ENCODE results near the gene ARRDC5.
"Not testable (repeated sequence)": the region's sequence is repeated elsewhere in the genome, so short reads cannot be mapped to it uniquely, and the experiment has no call there.

The ARRDC5 gene

DNA sequence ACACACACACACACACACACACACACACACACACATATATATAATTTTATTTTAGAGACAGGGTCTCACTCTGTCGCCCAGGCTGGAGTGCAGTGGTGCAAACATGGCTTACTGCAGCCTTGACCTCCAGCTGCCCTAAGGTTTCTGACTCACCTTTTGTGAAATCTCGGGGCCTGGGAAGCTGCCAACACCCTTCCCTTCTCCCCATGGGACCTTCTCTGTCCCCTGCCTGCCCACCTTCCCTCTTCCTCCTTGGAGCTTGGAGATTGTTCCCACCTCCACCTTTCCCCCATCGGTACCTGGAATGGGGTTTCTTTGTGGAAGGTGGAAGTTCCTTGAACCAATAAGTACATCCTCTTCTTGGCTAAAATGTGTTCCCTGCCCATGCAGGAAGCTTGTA lies 6.3 kb downstream of the ARRDC5 start:
- no peaks in the 10 kb centered on the region for H3K9me3 ChIP-seq (ENCODE audit: control insufficient read depth, low read length)
- TF ChIP-seq, protein P1, sequence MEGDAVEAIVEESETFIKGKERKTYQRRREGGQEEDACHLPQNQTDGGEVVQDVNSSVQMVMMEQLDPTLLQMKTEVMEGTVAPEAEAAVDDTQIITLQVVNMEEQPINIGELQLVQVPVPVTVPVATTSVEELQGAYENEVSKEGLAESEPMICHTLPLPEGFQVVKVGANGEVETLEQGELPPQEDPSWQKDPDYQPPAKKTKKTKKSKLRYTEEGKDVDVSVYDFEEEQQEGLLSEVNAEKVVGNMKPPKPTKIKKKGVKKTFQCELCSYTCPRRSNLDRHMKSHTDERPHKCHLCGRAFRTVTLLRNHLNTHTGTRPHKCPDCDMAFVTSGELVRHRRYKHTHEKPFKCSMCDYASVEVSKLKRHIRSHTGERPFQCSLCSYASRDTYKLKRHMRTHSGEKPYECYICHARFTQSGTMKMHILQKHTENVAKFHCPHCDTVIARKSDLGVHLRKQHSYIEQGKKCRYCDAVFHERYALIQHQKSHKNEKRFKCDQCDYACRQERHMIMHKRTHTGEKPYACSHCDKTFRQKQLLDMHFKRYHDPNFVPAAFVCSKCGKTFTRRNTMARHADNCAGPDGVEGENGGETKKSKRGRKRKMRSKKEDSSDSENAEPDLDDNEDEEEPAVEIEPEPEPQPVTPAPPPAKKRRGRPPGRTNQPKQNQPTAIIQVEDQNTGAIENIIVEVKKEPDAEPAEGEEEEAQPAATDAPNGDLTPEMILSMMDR (IDR thresholded peaks at IDR 0.05), result no peak
- no peak overlapping the region for H3K9ac ChIP-seq
- H3K27ac ChIP-seq, result no peak overlapping the region
- no peak overlapping the region for H3K4me2 ChIP-seq (ENCODE audit: low read length)
- no peaks in the 10 kb centered on the region for H3K4me1 ChIP-seq
- no peak overlapping the region for H3K4me3 ChIP-seq (ENCODE audit: low read depth, low read length)
- H3K36me3 ChIP-seq (ENCODE audit: control insufficient read depth, insufficient read depth, low read length), result no peaks in the 10 kb centered on the region
- H2AFZ ChIP-seq, result no peak overlapping the region
- no peaks in the 10 kb centered on the region for H3K79me2 ChIP-seq
- no peaks in the 10 kb centered on the region for H3K27me3 ChIP-seq (ENCODE audit: control insufficient read depth, insufficient read depth, low read length)

DNA sequence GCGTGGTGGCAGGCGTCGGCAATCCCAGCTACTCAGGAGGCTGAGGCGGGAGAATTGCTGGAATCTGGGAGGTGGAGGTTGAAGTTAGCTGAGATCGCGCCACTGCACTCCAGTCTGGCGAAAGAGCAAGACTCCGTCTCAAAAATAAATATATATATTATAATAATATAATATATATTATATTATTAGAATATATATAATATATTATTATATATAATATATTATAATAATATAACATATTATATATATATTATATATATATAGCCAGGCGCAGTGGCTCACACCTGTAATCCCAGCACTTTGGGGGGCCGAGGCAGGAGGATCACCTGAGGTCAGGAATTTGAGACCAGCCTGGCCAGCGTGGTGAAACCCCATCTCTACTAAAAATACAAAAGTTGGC lies 9.7 kb downstream of the ARRDC5 start:
- not testable (repeated sequence) for H3K4me3 ChIP-seq (ENCODE audit: low read depth, low read length); H3K4me1 ChIP-seq; H3K36me3 ChIP-seq (ENCODE audit: control insufficient read depth, insufficient read depth, low read length); H3K4me2 ChIP-seq (ENCODE audit: low read length); H3K27ac ChIP-seq; H3K9me3 ChIP-seq (ENCODE audit: control insufficient read depth, low read length); H2AFZ ChIP-seq; H3K79me2 ChIP-seq; H3K27me3 ChIP-seq (ENCODE audit: control insufficient read depth, insufficient read depth, low read length); H3K9ac ChIP-seq

- H3K27me3 ChIP-seq (ENCODE audit: control insufficient read depth, insufficient read depth, low read length), result no peaks in the 10 kb centered on the region
- no peaks in the 10 kb centered on the region for H3K9me3 ChIP-seq (ENCODE audit: control insufficient read depth, low read length)
- no peaks in the 10 kb centered on the region for H3K79me2 ChIP-seq
- no peak overlapping the region for H3K4me2 ChIP-seq (ENCODE audit: low read length)
- no peak overlapping the region for H2AFZ ChIP-seq
- no peak overlapping the region for H3K9ac ChIP-seq
- H3K4me3 ChIP-seq (ENCODE audit: low read depth, low read length), result no peak overlapping the region
- H3K4me1 ChIP-seq, result no peaks in the 10 kb centered on the region
- TF ChIP-seq, protein P1 (IDR thresholded peaks at IDR 0.05), result no peak
- no peaks in the 10 kb centered on the region for H3K36me3 ChIP-seq (ENCODE audit: control insufficient read depth, insufficient read depth, low read length)
- no peak overlapping the region for H3K27ac ChIP-seq
Observed at GRCh38 chr19:4891066-4891465, 11.6 kb downstream of the ARRDC5 start.

- H3K36me3 ChIP-seq (ENCODE audit: control insufficient read depth, insufficient read depth, low read length), result no peaks in the 10 kb centered on the region
- no peak overlapping the region for H3K27ac ChIP-seq
- H3K4me2 ChIP-seq (ENCODE audit: low read length), result no peak overlapping the region
- TF ChIP-seq, protein P1 (IDR thresholded peaks at IDR 0.05), result no peak
- H3K9ac ChIP-seq, result no peak overlapping the region
- H3K4me1 ChIP-seq, result no peaks in the 10 kb centered on the region
- no peaks in the 10 kb centered on the region for H3K79me2 ChIP-seq
- H3K9me3 ChIP-seq (ENCODE audit: control insufficient read depth, low read length), result no peaks in the 10 kb centered on the region
- no peak overlapping the region for H2AFZ ChIP-seq
- no peaks in the 10 kb centered on the region for H3K27me3 ChIP-seq (ENCODE audit: control insufficient read depth, insufficient read depth, low read length)
- no peak overlapping the region for H3K4me3 ChIP-seq (ENCODE audit: low read depth, low read length)
Observed at GRCh38 chr19:4889034-4889815, 13.5 kb downstream of the ARRDC5 start.

DNA sequence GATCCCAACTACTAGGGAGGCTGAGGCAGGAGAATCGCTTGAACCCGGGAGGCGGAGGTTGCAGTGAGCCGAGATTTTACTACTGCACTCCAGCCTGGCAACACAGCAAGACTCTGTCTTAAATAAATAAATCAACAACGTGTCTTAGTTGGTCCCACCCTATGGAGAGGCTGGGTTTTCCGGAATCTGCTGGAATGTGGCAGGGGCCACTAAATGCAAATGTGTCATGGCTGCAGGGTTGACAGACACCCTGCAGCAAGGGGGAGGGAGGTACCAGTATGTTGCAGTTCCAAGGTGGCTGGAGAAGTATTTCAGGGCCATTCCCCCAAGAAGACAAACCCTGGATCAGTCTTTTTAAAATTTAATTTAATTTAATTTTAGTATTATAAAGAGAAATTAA lies 14.9 kb downstream of the ARRDC5 start:
- not testable (repeated sequence) for H3K4me3 ChIP-seq (ENCODE audit: low read depth, low read length); H2AFZ ChIP-seq; H3K9ac ChIP-seq

DNA sequence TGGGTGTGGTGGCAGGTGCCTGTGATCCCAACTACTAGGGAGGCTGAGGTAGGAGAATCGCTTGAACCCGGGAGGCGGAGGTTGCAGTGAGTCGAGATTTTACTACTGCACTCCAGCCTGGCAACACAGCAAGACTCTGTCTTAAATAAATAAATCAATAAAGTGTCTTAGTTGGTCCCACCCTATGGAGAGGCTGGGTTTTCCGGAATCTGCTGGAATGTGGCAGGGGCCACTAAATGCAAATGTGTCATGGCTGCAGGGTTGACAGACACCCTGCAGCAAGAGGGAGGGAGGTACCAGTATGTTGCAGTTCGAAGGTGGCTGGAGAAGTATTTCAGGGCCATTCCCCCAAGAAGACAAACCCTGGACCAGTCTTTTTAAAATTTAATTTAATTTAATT lies 17.7 kb downstream of the ARRDC5 start:
- H3K27ac ChIP-seq; H3K4me2 ChIP-seq (ENCODE audit: low read length); H3K9me3 ChIP-seq (ENCODE audit: control insufficient read depth, low read length); H3K9ac ChIP-seq; H3K4me1 ChIP-seq; H3K4me3 ChIP-seq (ENCODE audit: low read depth, low read length); H3K79me2 ChIP-seq; H3K27me3 ChIP-seq (ENCODE audit: control insufficient read depth, insufficient read depth, low read length); H3K36me3 ChIP-seq (ENCODE audit: control insufficient read depth, insufficient read depth, low read length); H2AFZ ChIP-seq: not testable (repeated sequence)

More for the DNA sequence above, 14.9 kb downstream of the ARRDC5 start:
- H3K4me1 ChIP-seq; H3K27me3 ChIP-seq (ENCODE audit: control insufficient read depth, insufficient read depth, low read length); H3K79me2 ChIP-seq; H3K27ac ChIP-seq; H3K36me3 ChIP-seq (ENCODE audit: control insufficient read depth, insufficient read depth, low read length); H3K4me2 ChIP-seq (ENCODE audit: low read length); H3K9me3 ChIP-seq (ENCODE audit: control insufficient read depth, low read length): not testable (repeated sequence)

- H3K27ac ChIP-seq; H3K79me2 ChIP-seq; H3K4me1 ChIP-seq; H3K36me3 ChIP-seq (ENCODE audit: control insufficient read depth, insufficient read depth, low read length); H2AFZ ChIP-seq; H3K4me2 ChIP-seq (ENCODE audit: low read length); H3K9ac ChIP-seq; H3K27me3 ChIP-seq (ENCODE audit: control insufficient read depth, insufficient read depth, low read length); H3K4me3 ChIP-seq (ENCODE audit: low read depth, low read length); H3K9me3 ChIP-seq (ENCODE audit: control insufficient read depth, low read length): not testable (repeated sequence)
Observed at GRCh38 chr19:4882874-4883273, 19.8 kb downstream of the ARRDC5 start.
